ENCODE measurements around the gene GPR137.

GRCh38 chr11:64294774-64295173, 9.1 kb downstream of the GPR137 start:
- no peak for TF ChIP-seq CTCF (conservative IDR thresholded peaks at IDR 0.05; ENCODE audit: low read length)
- TF ChIP-seq EZH2phosphoT487 (IDR thresholded peaks at IDR 0.05; ENCODE audit: borderline replicate concordance, low read depth, low read length): no peak

Measured in OCI-LY7 (cell line).